ENCODE data around the gene BNIPL. TPM values are rescaled to one million over a fixed set of nuclear protein-coding genes. Genes with fewer than 3 reads are reported as not detected.

The BNIPL gene
- total RNA-seq, 1 donor from 2014 or later: 4.2 TPM

GRCh38 chr1:151043163-151043562 lies 6.8 kb downstream of the BNIPL start:
- no peaks in the 10 kb centered on the region for H3K27me3 Mint-ChIP-seq (ENCODE audit: low read depth)

GRCh38 chr1:151047591-151047924 lies 11.2 kb downstream of the BNIPL start, which contains the start of gene C1orf56:
Gene C1orf56 (plus strand): TSS chr1:151047751. CDS start chr1:151047848, 97 bp downstream.
- Mint-ChIP-seq H3K36me3 (peaks cover 6% of the 10 kb centered on the region), H3K27me3 (ENCODE audit: low read depth) (no peaks in the 10 kb centered on the region), H3K4me1 (peaks cover 23% of the 10 kb centered on the region), H3K4me3 (peak within 1 kb of the TSS; percentile 98), H3K9me3 (no peaks in the 10 kb centered on the region), H3K27ac (peak within 1 kb of the TSS; percentile 96)
- no peak for TF ChIP-seq CTCF (IDR thresholded peaks at IDR 0.05; ENCODE audit: unreplicated experiment)
- peak; percentile 49 to 77 for DNase-seq (ENCODE audit: low spot score in 2 of 2, unreplicated experiment in 2 of 2)

More at GRCh38 chr1:151043163-151043562, 6.8 kb downstream of the BNIPL start:
- Mint-ChIP-seq H3K4me3 (no peak overlapping the region), H3K36me3 (peaks cover 3% of the 10 kb centered on the region), H3K4me1 (peaks cover 8% of the 10 kb centered on the region), H3K9me3 (no peaks in the 10 kb centered on the region), H3K27ac (no peak overlapping the region)
- DNase-seq (ENCODE audit: low spot score in 2 of 2, unreplicated experiment in 2 of 2): no peak
- TF ChIP-seq CTCF (IDR thresholded peaks at IDR 0.05; ENCODE audit: unreplicated experiment): no peak

GRCh38 chr1:151047925-151048644 lies 11.7 kb downstream of the BNIPL start:
- Mint-ChIP-seq H3K9me3 (no peaks in the 10 kb centered on the region), H3K4me1 (peaks cover 23% of the 10 kb centered on the region), H3K36me3 (peaks cover 5% of the 10 kb centered on the region), H3K4me3 (peak overlapping the region; percentile 98), H3K27ac (peak overlapping the region; percentile 96), H3K27me3 (ENCODE audit: low read depth) (no peaks in the 10 kb centered on the region)
- peak; percentile 62 for TF ChIP-seq CTCF (IDR thresholded peaks at IDR 0.05; ENCODE audit: unreplicated experiment)
- DNase-seq (ENCODE audit: low spot score in 2 of 2, unreplicated experiment in 2 of 2): peak; percentile 45 to 72

GRCh38 chr1:151048645-151049032 lies 12.3 kb downstream of the BNIPL start:
- H3K4me3 Mint-ChIP-seq: peak overlapping the region; percentile 98
- peaks cover 23% of the 10 kb centered on the region for H3K4me1 Mint-ChIP-seq
- DNase-seq (ENCODE audit: low spot score in 2 of 2, unreplicated experiment in 2 of 2): no peak
- TF ChIP-seq CTCF (IDR thresholded peaks at IDR 0.05; ENCODE audit: unreplicated experiment): no peak
- no peaks in the 10 kb centered on the region for H3K27me3 Mint-ChIP-seq (ENCODE audit: low read depth)
- H3K9me3 Mint-ChIP-seq: no peaks in the 10 kb centered on the region
- H3K27ac Mint-ChIP-seq: peak overlapping the region; percentile 96
- H3K36me3 Mint-ChIP-seq: peaks cover 6% of the 10 kb centered on the region

- Mint-ChIP-seq H3K4me1 (peaks cover 23% of the 10 kb centered on the region), H3K27me3 (ENCODE audit: low read depth) (no peaks in the 10 kb centered on the region), H3K9me3 (no peaks in the 10 kb centered on the region), H3K36me3 (peaks cover 6% of the 10 kb centered on the region), H3K27ac (peak overlapping the region; percentile 34), H3K4me3 (peak overlapping the region; percentile 26)
- DNase-seq (ENCODE audit: low spot score in 2 of 2, unreplicated experiment in 2 of 2): no peak
- no peak for TF ChIP-seq CTCF (IDR thresholded peaks at IDR 0.05; ENCODE audit: unreplicated experiment)
Measured at GRCh38 chr1:151049458-151049857, 13.1 kb downstream of the BNIPL start.
